Omental fat pad (tissue), 4 donors: ENCODE results near the gene MAPK8IP2. TPM values are rescaled to one million over a fixed set of nuclear protein-coding genes. Genes with fewer than 3 reads are reported as not detected.
A peak's percentile ranks its signal among the peaks of the same experiment; 100 is the strongest.

Source experiments
- ATAC-seq: fragments of 150-250 bp; one replicate; pipeline ENCODE4 v1.9.1; 2016; ENCODE audit warnings: mild to moderate bottlenecking, moderate library complexity; ENCODE audit not compliant: low FRiP score
- DNase-seq: peaks from one replicate; pipeline ENCODE4 v3.0.0-alpha.2; 2019; ENCODE audit warnings: low spot score
- CTCF ChIP-seq, 3 donors: fragments of 450-650 bp; IDR thresholded peaks; one replicate each; pipeline ENCODE4 v1.5.1; 2016 to 2017; ENCODE audit warnings: antibody characterized with exemption in 3 of 3, mild to moderate bottlenecking in 3 of 3, moderate library complexity in 2 of 3
- total RNA-seq, 4 donors: library from RNA; depleted of rRNA; stranded (reverse); fragments of >200 nt; gene quantifications; one replicate each; pipeline ENCODE4 v1.1.0, GENCODE V29; 2016

The MAPK8IP2 gene
- total RNA-seq, 4 donors from 2014 or later, result 1.6 to 3.1 (median 2.4) TPM

GRCh38 chr22:50600967-50601668, 525 bp downstream of the MAPK8IP2 start:
- DNase-seq (no peak), ATAC-seq (peak; percentile 20)
- no peak for TF ChIP-seq CTCF (IDR thresholded peaks at IDR 0.05)

- TF ChIP-seq CTCF (IDR thresholded peaks at IDR 0.05), result no peak
- ATAC-seq (no peak), DNase-seq (no peak)
Observed at GRCh38 chr22:50601669-50602337, 1.2 kb downstream of the MAPK8IP2 start.

- DNase-seq (no peak), ATAC-seq (no peak)
- TF ChIP-seq CTCF (IDR thresholded peaks at IDR 0.05), result no peak
Observed at GRCh38 chr22:50602338-50602700, 1.7 kb downstream of the MAPK8IP2 start.

GRCh38 chr22:50603511-50604255, 3.1 kb downstream of the MAPK8IP2 start:
- TF ChIP-seq CTCF (IDR thresholded peaks at IDR 0.05), result no peak
- ATAC-seq (no peak), DNase-seq (no peak)

- no peak for ATAC-seq
- TF ChIP-seq CTCF (IDR thresholded peaks at IDR 0.05), result no peak
- DNase-seq, result no peak
Observed at GRCh38 chr22:50604256-50605001, 3.8 kb downstream of the MAPK8IP2 start.

- no peak for DNase-seq
- no peak for TF ChIP-seq CTCF (IDR thresholded peaks at IDR 0.05)
- no peak for ATAC-seq
Observed at GRCh38 chr22:50605002-50605612, 4.5 kb downstream of the MAPK8IP2 start.
